ENCODE measurements around the gene LIPT2. TPM values are rescaled to one million over a fixed set of nuclear protein-coding genes. Genes with fewer than 3 reads are reported as not detected.
A peak's percentile ranks its signal among the peaks of the same experiment; 100 is the strongest.

The LIPT2 gene
- 10 to 100 TPM; 10.7 to 10.9 TPM for total RNA-seq
- 4.3 TPM for polyA plus RNA-seq (2013, experiment 1 of 2)
- 4.3 TPM for polyA plus RNA-seq (2013, experiment 2 of 2)
- 0.40 to 15.9 (median 6.1) reads per million in 172 experiments for total RNA-seq

DNA sequence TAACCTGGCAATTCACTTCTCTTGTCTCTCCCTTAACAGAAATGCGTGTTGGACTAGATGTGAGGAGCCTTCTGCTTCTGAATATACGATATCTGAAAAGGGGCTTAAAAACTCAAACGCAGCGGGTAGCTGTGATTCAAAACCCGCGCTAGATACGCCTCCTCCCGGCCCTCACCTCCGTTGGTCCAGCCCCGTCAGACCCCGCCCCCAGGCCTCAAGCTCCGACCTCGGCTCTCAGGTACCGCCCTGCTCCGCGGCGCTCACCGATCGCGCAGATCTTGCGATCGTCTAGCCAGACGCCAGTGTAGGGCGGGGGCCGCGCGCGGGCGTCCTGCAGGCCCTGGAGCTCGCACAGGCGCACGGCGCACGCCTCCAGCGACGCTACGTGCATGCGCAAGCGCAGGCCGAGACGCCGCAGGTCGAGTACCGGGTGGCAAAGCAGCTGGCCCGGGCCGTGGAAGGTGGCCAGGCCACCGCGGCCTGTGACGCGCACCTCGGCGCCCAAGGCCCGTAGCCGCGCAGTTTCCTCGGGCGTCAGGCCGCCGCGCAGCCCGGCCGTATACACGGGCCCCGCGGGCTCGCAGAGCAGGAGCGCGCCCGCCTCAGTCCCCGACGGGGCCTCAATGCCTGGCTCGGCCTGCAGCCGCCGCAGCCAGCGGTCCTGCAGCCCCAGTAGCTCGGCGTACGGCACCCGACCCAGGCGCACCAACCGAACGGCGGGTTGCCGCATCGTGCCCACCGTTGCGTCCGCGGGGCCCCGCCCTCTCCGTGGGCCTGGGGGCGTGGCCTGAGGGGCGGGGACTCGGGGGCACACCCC, at the start of gene LIPT2:
Gene LIPT2, minus strand, starts transcription at position 751 of the 817 bp plus-strand sequence. Its CDS starts 21 bp downstream, at position 730.
- TF ChIP-seq, protein P1, sequence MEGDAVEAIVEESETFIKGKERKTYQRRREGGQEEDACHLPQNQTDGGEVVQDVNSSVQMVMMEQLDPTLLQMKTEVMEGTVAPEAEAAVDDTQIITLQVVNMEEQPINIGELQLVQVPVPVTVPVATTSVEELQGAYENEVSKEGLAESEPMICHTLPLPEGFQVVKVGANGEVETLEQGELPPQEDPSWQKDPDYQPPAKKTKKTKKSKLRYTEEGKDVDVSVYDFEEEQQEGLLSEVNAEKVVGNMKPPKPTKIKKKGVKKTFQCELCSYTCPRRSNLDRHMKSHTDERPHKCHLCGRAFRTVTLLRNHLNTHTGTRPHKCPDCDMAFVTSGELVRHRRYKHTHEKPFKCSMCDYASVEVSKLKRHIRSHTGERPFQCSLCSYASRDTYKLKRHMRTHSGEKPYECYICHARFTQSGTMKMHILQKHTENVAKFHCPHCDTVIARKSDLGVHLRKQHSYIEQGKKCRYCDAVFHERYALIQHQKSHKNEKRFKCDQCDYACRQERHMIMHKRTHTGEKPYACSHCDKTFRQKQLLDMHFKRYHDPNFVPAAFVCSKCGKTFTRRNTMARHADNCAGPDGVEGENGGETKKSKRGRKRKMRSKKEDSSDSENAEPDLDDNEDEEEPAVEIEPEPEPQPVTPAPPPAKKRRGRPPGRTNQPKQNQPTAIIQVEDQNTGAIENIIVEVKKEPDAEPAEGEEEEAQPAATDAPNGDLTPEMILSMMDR (IDR thresholded peaks at IDR 0.05) = no peak
- Histone ChIP-seq H3K27me3 (ENCODE audit: control insufficient read depth in 1 of 2, insufficient read depth in 2 of 2, low read length in 2 of 2) (no peaks in the 10 kb centered on the region), H3K27ac (ENCODE audit: low read depth in 1 of 2, low read length in 2 of 2) (peak within 1 kb of the TSS; percentile 61 to 94), H3K36me3 (ENCODE audit: insufficient read depth, low read length) (peaks cover 3% of the 10 kb centered on the region), H3K4me3 (ENCODE audit: low read length) (peak within 1 kb of the TSS; percentile 66), H3K4me1 (ENCODE audit: insufficient read depth, low read length) (peaks cover 12% of the 10 kb centered on the region), H3K9me3 (ENCODE audit: control insufficient read depth in 1 of 2, insufficient read depth in 1 of 2, low read length in 2 of 2) (no peaks in the 10 kb centered on the region)
- H3K4me1 Mint-ChIP-seq (ENCODE audit: low read depth) = peaks cover 41% of the 10 kb centered on the region
- H3K36me3 Mint-ChIP-seq (ENCODE audit: low read depth) = peaks cover 29% of the 10 kb centered on the region
- DNase-seq (peak; percentile 94 to 99 (median 98)), ATAC-seq (ENCODE audit: poor library complexity) (peak; percentile 95)
- H3K27ac Mint-ChIP-seq = peak within 1 kb of the TSS; percentile 86
- CTCF ChIA-PET = interaction anchor here (0.7 to 2.7 kb wide), 7 partner anchors 40 to 1650 kb away, joined by 3 to 16 read pairs (median 3); partner anchors contain the start of gene POLD3
- POLR2A ChIA-PET = interaction anchor here (0.6 to 2.9 kb wide), 39 partner anchors 8 to 1414 kb away, joined by 3 to 51 read pairs (median 4); partner anchors contain the start of genes C2CD3, GDPD5, MRPL48 and NEU3
- no peaks in the 10 kb centered on the region for H3K27me3 Mint-ChIP-seq
- peak within 1 kb of the TSS; percentile 91 for H3K4me3 Mint-ChIP-seq
- H3K9me3 Mint-ChIP-seq = no peaks in the 10 kb centered on the region
- intact Hi-C loops (cut with DNase I, micrococcal nuclease) = loop anchor here (1.0 to 10.0 kb wide), 10 partner anchors 95 to 902 kb away; partner anchors contain the start of genes PGM2L1 (in 2 of the 2), POLD3 (in 2 of the 2), C2CD3 (in 1 of the 2) and FAM168A (in 1 of the 2)

DNA sequence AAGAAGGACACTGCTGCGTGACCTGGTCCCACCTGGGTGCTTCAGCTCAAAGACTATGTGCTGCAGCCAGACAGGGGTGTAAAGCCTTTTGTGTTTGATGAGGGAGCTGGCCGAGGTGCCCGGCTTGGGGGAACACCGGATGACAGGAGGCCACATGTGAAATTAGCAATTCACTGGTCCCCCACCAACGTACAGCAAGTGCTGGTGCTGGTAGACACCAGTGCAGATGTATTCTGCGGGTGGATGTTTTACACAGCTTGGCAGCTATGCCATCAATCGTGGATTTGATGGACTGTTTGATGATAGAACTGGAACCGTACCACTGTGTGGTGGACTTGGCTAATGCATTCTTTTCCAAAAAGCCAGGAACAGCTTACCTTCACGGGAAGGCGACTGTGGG, 47.9 kb upstream of the LIPT2 start:
- H3K4me1 Mint-ChIP-seq (ENCODE audit: low read depth) = no peaks in the 10 kb centered on the region
- peaks cover 3% of the 10 kb centered on the region for H3K27me3 Mint-ChIP-seq
- DNase-seq (no peak), ATAC-seq (ENCODE audit: poor library complexity) (no peak)
- ChIA-PET POLR2A (no interaction called here), CTCF (no interaction called here)
- no peaks in the 10 kb centered on the region for H3K36me3 Mint-ChIP-seq (ENCODE audit: low read depth)
- H3K9me3 Mint-ChIP-seq = peaks cover 7% of the 10 kb centered on the region
- Histone ChIP-seq H3K9me3 (ENCODE audit: control insufficient read depth in 1 of 2, insufficient read depth in 1 of 2, low read length in 2 of 2) (peaks cover 7 to 11% of the 10 kb centered on the region in 2 experiments), H3K27ac (ENCODE audit: low read depth in 1 of 2, low read length in 2 of 2) (no peak overlapping the region), H3K36me3 (ENCODE audit: insufficient read depth, low read length) (no peaks in the 10 kb centered on the region), H3K4me1 (ENCODE audit: insufficient read depth, low read length) (no peaks in the 10 kb centered on the region), H3K4me3 (ENCODE audit: low read length) (no peak overlapping the region), H3K27me3 (ENCODE audit: control insufficient read depth in 1 of 2, insufficient read depth in 2 of 2, low read length in 2 of 2) (peaks cover 0 to 3% of the 10 kb centered on the region in 2 experiments)
- TF ChIP-seq, protein P1 (IDR thresholded peaks at IDR 0.05) = no peak
- intact Hi-C loops (cut with DNase I, micrococcal nuclease) = no loop called here
- no peak overlapping the region for H3K4me3 Mint-ChIP-seq
- no peak overlapping the region for H3K27ac Mint-ChIP-seq

DNA sequence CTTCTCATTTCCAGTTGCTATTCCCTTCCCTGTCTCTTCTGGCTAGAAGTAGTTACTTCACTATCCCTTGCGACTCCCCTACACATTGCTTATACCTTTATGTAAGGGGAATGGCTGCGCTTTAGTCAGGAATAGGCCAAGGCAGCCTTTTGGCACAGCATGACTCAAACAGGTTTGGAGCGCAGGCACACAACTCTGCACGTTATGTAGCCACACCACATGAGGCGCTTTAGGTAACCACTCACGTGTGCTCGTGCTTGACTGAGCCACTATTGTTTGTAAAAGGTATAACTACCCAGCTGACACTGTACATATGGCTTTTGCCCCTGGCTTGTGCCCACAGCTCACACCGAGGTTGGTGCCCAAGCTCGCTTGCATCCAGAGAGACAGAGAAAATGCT, 46.7 kb upstream of the LIPT2 start:
- ChIA-PET CTCF (no interaction called here), POLR2A (no interaction called here)
- Histone ChIP-seq H3K4me3 (ENCODE audit: low read length) (no peak overlapping the region), H3K27ac (ENCODE audit: low read depth in 1 of 2, low read length in 2 of 2) (no peak overlapping the region), H3K27me3 (ENCODE audit: control insufficient read depth in 1 of 2, insufficient read depth in 2 of 2, low read length in 2 of 2) (peaks cover 0 to 3% of the 10 kb centered on the region in 2 experiments), H3K4me1 (ENCODE audit: insufficient read depth, low read length) (no peaks in the 10 kb centered on the region), H3K9me3 (ENCODE audit: control insufficient read depth in 1 of 2, insufficient read depth in 1 of 2, low read length in 2 of 2) (peaks cover 7 to 11% of the 10 kb centered on the region in 2 experiments), H3K36me3 (ENCODE audit: insufficient read depth, low read length) (no peaks in the 10 kb centered on the region)
- TF ChIP-seq, protein P1 (IDR thresholded peaks at IDR 0.05) = no peak
- Mint-ChIP-seq H3K4me1 (ENCODE audit: low read depth) (no peaks in the 10 kb centered on the region), H3K27ac (no peak overlapping the region), H3K4me3 (no peak overlapping the region), H3K36me3 (ENCODE audit: low read depth) (no peaks in the 10 kb centered on the region), H3K9me3 (peaks cover 7% of the 10 kb centered on the region), H3K27me3 (peaks cover 3% of the 10 kb centered on the region)
- intact Hi-C loops (cut with DNase I, micrococcal nuclease) = no loop called here
- ATAC-seq (ENCODE audit: poor library complexity) = no peak
- no peak for DNase-seq
